PC-3 (cell line): ENCODE results near the gene AFDN. TPM values are rescaled to one million over a fixed set of nuclear protein-coding genes. Genes with fewer than 3 reads are reported as not detected.

Experiments used
- ATAC-seq: fragments of 200-7000 bp; cut with Tn5 transposase; 2 replicates; pipeline ENCODE4 v1.9.1; 2020; ENCODE audit warnings: mild to moderate bottlenecking, moderate library complexity
- BruUV-seq: library from RNA; stranded (reverse); fragments of 400-500 nt; replicated peaks from 2 replicates; lab custom pipeline; 2021; lab: Mats Ljungman, UMichigan
- CTCF ChIA-PET: fragments of 300-600 bp; sonication (Branson Sonifier 250); formaldehyde crosslinking; loops from one replicate; lab custom pipeline; 2022; ENCODE audit warnings: antibody characterized with exemption; lab: Charles Lee
- POLR2A ChIA-PET: fragments of 300-600 bp; sonication (Branson Sonifier 250); formaldehyde crosslinking; loops from one replicate; lab custom pipeline; 2022; ENCODE audit warnings: antibody characterized with exemption; ENCODE audit not compliant: unreplicated experiment; lab: Charles Lee
- DNase-seq: peaks from one replicate; pipeline ENCODE4 v3.0.0-alpha.2; 2015
- H2AFZ ChIP-seq: fragments of 300-600 bp; sonication (generic); 2 replicates; pipeline ENCODE4 v1.6.0; 2016; ENCODE audit warnings: antibody characterized with exemption, low read length
- H3F3A ChIP-seq: fragments of 300-600 bp; sonication (generic); one replicate; pipeline ENCODE4 v1.6.0; 2017; ENCODE audit warnings: antibody characterized with exemption, low read length, control low read depth, mild to moderate bottlenecking; ENCODE audit not compliant: unreplicated experiment
- H3K27ac ChIP-seq: fragments of 300-600 bp; sonication (generic); 2 replicates; pipeline ENCODE4 v1.5.1; 2016; ENCODE audit warnings: mild to moderate bottlenecking, low read length
- H3K27me3 ChIP-seq: fragments of 300-600 bp; sonication (generic); 2 replicates; pipeline ENCODE4 v1.6.1; 2016; ENCODE audit warnings: low read length, mixed read lengths
- H3K36me3 ChIP-seq: fragments of 300-600 bp; sonication (generic); 2 replicates; pipeline ENCODE4 v1.6.1; 2016; ENCODE audit warnings: low read depth, mixed run types, low read length, mixed read lengths
- H3K4me1 ChIP-seq: fragments of 300-600 bp; sonication (generic); 2 replicates; pipeline ENCODE4 v1.5.1; 2016; ENCODE audit warnings: low read length; ENCODE audit not compliant: insufficient read depth
- H3K4me2 ChIP-seq: fragments of 300-600 bp; sonication (generic); 2 replicates; pipeline ENCODE4 v1.6.0; 2016; ENCODE audit warnings: low read length
- H3K4me3 ChIP-seq: fragments of 300-600 bp; sonication (generic); 2 replicates; pipeline ENCODE4 v1.5.1; 2016; ENCODE audit warnings: mild to moderate bottlenecking, low read length, mixed read lengths
- H3K79me2 ChIP-seq: fragments of 300-600 bp; sonication (generic); 2 replicates; pipeline ENCODE4 v1.6.1; 2017; ENCODE audit warnings: low read length, mixed read lengths
- H3K9ac ChIP-seq: fragments of 300-600 bp; sonication (generic); 2 replicates; pipeline ENCODE4 v1.6.0; 2016; ENCODE audit warnings: mild to moderate bottlenecking, low read length
- H3K9me2 ChIP-seq: fragments of 300-600 bp; sonication (generic); replicated peaks from 2 replicates; pipeline ENCODE4 v1.6.1; 2016; ENCODE audit warnings: mixed run types, low read length, mixed read lengths
- H3K9me3 ChIP-seq: fragments of 300-600 bp; sonication (generic); 2 replicates; pipeline ENCODE4 v1.6.1; 2016; ENCODE audit warnings: low read length, mixed read lengths
- H4K20me1 ChIP-seq: fragments of 300-600 bp; sonication (generic); 2 replicates; pipeline ENCODE4 v1.6.1; 2016; ENCODE audit warnings: low read length, mixed read lengths
- CTCF ChIP-seq: fragments of 300-600 bp; sonication (generic); conservative IDR thresholded peaks from 2 replicates; pipeline ENCODE4 v1.5.1; 2017; ENCODE audit warnings: antibody characterized with exemption, low read depth, mild to moderate bottlenecking, low read length
- EZH2 ChIP-seq: fragments of 300-600 bp; sonication (generic); IDR thresholded peaks from one replicate; pipeline ENCODE4 v1.6.1; 2017; ENCODE audit warnings: antibody characterized with exemption, mild to moderate bottlenecking, low read length; ENCODE audit not compliant: unreplicated experiment
- EZH2phosphoT487 ChIP-seq: fragments of 300-600 bp; sonication (generic); IDR thresholded peaks from 2 replicates; pipeline ENCODE4 v1.6.1; 2018; ENCODE audit warnings: mild to moderate bottlenecking, antibody characterized with exemption, low read length, borderline replicate concordance
- intact Hi-C: fragments of 100-400 bp; cut with micrococcal nuclease; formaldehyde crosslinking; loops from 2 replicates; pipeline ENCODE4 v1.9.0; 2023
- total RNA-seq: library from RNA; depleted of rRNA; stranded (reverse); fragments of >200 nt; gene quantifications from 2 replicates; pipeline ENCODE4 v1.2.3, GENCODE V29; 2014

The AFDN gene
- total RNA-seq, 1 experiment from 2014 or later, result 37.1 TPM

GRCh38 chr6:167879612-167880011 is 52.9 kb downstream of the AFDN start:
- no peaks in the 10 kb centered on the region for H3F3A ChIP-seq
- TF ChIP-seq CTCF, result no peak
- no peak for TF ChIP-seq EZH2
- TF ChIP-seq EZH2phosphoT487, result no peak
- H3K9ac ChIP-seq, result no peak overlapping the region
- no peak overlapping the region for H3K4me3 ChIP-seq
- no peak overlapping the region for H3K4me2 ChIP-seq
- DNase-seq, result no peak
- H3K9me2 ChIP-seq, result no peaks in the 10 kb centered on the region
- no peaks in the 10 kb centered on the region for H3K4me1 ChIP-seq
- H3K9me3 ChIP-seq, result no peaks in the 10 kb centered on the region
- ChIA-PET POLR2A (no interaction called here), CTCF (no interaction called here)
- no peaks in the 10 kb centered on the region for H4K20me1 ChIP-seq
- H2AFZ ChIP-seq, result no peak overlapping the region
- peaks cover 11% of the 10 kb centered on the region for H3K36me3 ChIP-seq
- no peaks in the 10 kb centered on the region for H3K27me3 ChIP-seq
- no TSS peak for BruUV-seq
- intact Hi-C loops, result no loop called here
- ATAC-seq, result no peak
- H3K27ac ChIP-seq, result no peak overlapping the region
- H3K79me2 ChIP-seq, result no peaks in the 10 kb centered on the region

- TF ChIP-seq CTCF, result no peak
- TF ChIP-seq EZH2phosphoT487, result no peak
- no peak for TF ChIP-seq EZH2
- Histone ChIP-seq H3K9me3 (no peaks in the 10 kb centered on the region), H3K79me2 (no peaks in the 10 kb centered on the region), H3K4me2 (no peak overlapping the region), H4K20me1 (no peaks in the 10 kb centered on the region), H3K4me1 (no peaks in the 10 kb centered on the region), H3K36me3 (peaks cover 11% of the 10 kb centered on the region), H3K27ac (no peak overlapping the region), H3K9ac (no peak overlapping the region), H2AFZ (no peak overlapping the region), H3K9me2 (no peaks in the 10 kb centered on the region), H3K4me3 (no peak overlapping the region), H3K27me3 (no peaks in the 10 kb centered on the region), H3F3A (no peaks in the 10 kb centered on the region)
- DNase-seq (no peak), ATAC-seq (no peak)
- POLR2A ChIA-PET, result no interaction called here
- CTCF ChIA-PET, result no interaction called here
- intact Hi-C loops, result no loop called here
- no TSS peak for BruUV-seq
Observed at GRCh38 chr6:167881327-167881726, 54.6 kb downstream of the AFDN start.

- H4K20me1 ChIP-seq, result no peaks in the 10 kb centered on the region
- H3K9ac ChIP-seq, result no peak overlapping the region
- no peaks in the 10 kb centered on the region for H3K27me3 ChIP-seq
- no peaks in the 10 kb centered on the region for H3K79me2 ChIP-seq
- H3F3A ChIP-seq, result no peaks in the 10 kb centered on the region
- DNase-seq, result no peak
- H3K4me3 ChIP-seq, result no peak overlapping the region
- no peaks in the 10 kb centered on the region for H3K9me2 ChIP-seq
- no TSS peak for BruUV-seq
- peaks cover 11% of the 10 kb centered on the region for H3K36me3 ChIP-seq
- ATAC-seq, result no peak
- H3K9me3 ChIP-seq, result no peaks in the 10 kb centered on the region
- no peak overlapping the region for H3K4me2 ChIP-seq
- intact Hi-C loops, result no loop called here
- H2AFZ ChIP-seq, result no peak overlapping the region
- H3K4me1 ChIP-seq, result no peaks in the 10 kb centered on the region
- H3K27ac ChIP-seq, result no peak overlapping the region
- TF ChIP-seq EZH2 (no peak), CTCF (no peak), EZH2phosphoT487 (no peak)
- POLR2A ChIA-PET, result interaction anchor here (0.6 kb wide), 1 partner anchor 53 kb away, joined by 6 read pairs; no protein-coding TSS in a partner anchor
- CTCF ChIA-PET, result no interaction called here
Observed at GRCh38 chr6:167882244-167882643, 55.5 kb downstream of the AFDN start.
